ENCODE measurements around the gene TBCCD1.

DNA sequence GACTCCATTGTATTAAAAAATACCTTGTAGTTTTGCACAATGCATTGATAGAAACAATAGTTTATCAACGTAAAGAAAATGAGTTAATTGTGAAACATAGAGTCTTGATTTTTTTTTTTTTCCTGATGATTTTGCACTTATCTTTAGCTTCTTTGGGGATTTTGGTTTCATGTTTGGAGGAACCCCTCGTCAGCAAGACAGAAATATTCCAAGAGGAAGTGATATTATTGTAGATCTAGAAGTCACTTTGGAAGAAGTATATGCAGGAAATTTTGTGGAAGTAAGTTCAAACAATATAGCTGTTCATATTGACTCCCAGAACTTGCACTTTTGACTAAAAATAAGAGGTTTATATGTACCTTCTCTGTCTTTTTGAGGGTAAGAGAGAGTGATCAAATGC, 10.4 kb upstream of the TBCCD1 start:
- no peak for TF ChIP-seq CTCF (IDR thresholded peaks at IDR 0.05; ENCODE audit: borderline replicate concordance, extremely low read depth, low read length, poor library complexity, severe bottlenecking)
- TF ChIP-seq EZH2 (IDR thresholded peaks at IDR 0.05; ENCODE audit: borderline replicate concordance, low read depth, low read length, severe bottlenecking), result no peak
